HPDE6-E6E7 (cell line): ENCODE results near the gene FOXP1.

Source experiments
- DNase-seq: peaks from one replicate; pipeline ENCODE4 v3.0.0; 2011; ENCODE audit warnings: missing footprints; ENCODE audit errors: extremely low spot score

Gene FOXP1

DNA sequence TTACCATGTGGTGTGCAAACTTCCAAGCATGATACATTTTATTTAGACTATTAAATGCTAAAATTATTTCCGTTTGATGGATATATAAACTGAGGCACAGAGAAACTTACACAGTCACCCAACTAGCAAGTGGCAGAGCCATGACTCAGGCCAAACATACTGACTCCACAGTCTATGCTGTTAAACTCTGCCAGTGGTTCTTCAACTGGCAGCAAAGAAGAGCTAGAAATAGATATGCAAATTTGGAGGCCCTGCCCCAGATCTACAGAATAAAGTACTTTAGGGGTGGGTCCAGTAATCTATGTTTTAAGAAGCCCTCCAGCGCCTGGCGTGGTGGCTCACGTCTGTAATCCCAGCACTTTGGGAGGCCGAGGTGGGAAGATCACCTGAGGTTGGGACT lies 400.0 kb downstream of the FOXP1 start:
- no peak for DNase-seq

DNA sequence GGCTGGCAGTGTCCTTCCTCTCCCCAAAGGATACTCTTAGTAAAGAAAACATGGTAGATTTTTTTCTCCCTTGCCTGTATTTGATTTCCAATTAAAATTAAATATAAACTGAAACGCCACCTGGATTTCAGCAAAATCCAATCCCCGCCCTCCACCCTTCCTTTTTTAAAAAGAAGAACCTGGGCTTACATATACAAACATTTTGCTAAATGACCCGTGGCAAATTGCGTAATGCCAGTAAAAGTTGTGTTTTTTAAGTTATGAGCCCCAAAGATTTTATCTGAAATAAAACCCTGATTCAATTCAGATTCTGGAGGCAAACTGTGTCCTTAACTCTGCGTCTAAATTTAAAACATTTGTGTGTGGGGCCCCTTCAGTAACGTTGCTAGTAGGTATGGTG lies 403.0 kb downstream of the FOXP1 start:
- no peak for DNase-seq

DNA sequence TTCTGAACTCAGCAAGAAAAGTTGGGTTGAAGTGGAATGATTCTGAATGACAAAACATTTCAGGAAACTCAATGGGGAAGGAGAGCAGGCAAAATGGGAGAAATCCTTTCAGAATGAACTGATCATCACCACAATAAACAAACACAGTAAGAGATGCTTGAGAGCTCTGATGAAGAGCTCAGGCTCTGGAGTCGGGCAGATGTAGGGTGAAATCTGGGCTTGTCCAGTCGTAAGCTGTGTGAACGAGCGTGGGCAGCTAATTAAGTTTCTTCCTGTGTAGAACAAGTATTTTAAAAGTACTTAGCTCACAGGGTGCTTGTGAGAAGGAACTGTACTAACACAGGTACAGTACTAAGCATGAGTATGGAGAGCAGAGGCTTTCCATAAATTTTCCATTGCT lies 406.2 kb downstream of the FOXP1 start:
- no peak for DNase-seq

DNA sequence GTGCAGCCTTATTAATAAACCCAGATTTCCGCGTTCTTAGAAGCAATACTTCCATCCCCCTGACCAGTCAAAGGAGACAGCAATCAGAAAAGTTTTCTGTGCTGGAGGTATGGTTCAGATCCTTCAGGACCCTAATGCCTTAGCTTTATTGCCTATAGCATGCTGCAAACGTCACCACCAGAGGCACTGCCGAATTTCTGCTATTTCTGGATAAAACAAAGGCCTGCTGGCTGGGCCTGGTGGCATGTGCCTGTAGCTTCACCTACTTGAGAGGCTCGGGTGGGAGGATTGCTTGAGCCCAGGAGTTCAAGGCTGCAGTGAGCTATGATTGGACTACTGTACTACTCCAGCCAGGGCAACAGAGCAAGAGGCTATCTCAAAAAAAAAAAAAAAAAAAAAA lies 407.2 kb downstream of the FOXP1 start:
- no peak for DNase-seq

DNA sequence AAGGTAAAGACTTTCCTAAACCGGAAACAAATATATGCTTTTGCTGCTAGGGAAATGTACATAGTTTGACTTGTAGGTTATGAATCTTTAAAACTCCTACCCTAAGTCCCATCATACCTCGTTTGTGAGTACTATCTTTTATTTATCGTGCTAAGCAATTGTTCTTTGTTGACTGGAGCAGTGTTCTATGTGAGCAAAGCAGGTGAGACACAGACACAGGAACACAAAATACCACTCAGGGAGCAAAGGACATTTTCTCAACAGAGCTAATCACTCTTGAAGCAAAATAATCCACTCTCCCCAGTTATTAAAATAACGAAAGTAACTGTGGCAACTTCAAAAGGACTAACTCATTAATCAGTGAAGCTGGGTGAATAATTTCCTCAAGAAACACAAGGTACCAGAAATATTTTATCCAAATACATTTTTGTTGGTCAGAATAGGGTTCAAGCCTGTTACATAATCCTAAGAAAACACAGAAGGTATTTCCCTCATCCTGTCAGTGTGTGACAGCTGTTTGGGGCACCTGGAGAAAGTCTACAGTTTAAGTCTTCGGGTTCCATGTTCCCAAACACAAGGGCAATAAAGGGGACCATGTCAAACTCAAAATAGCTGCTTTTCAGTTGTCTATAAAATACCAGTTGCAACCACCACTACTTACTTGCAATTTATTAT lies 407.7 kb downstream of the FOXP1 start:
- DNase-seq, result no peak

DNA sequence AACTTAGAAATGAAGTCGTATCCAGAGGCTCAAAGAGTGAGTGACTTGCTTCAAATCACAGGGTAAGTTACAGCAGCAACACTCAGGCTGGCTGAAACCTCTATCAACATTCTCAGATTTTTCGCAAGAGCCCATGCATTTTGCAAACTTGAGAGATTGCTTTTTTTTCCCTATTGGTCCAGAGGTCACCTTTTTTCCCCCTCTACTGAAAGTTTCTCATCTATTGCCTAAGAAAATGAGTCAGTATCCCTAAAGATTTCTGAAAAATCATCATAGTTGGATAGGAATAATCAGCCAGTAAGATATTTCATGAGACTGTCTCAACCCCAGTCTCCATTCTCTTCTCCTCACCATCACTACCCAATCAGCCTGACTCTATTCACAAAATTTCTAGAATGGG lies 410.6 kb downstream of the FOXP1 start:
- no peak for DNase-seq

DNA sequence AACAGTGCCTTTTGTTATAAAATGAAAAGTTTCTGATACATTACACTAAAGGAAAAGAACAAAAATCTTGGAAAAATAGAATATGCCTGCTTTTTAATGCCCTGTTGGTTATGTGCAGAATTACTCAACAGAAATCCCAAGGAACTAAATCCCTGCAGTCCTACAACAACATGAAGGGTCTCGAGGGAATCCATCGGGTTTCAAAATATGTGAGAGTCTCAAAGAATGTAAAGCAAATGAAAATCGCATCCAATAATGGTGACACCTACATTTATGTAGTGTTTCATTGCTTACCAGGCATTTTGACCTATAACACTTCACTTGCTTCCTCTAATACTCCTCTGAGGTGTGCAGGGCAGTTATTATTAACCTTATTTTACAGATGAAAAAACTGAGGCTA lies 411.3 kb downstream of the FOXP1 start:
- no peak for DNase-seq

DNA sequence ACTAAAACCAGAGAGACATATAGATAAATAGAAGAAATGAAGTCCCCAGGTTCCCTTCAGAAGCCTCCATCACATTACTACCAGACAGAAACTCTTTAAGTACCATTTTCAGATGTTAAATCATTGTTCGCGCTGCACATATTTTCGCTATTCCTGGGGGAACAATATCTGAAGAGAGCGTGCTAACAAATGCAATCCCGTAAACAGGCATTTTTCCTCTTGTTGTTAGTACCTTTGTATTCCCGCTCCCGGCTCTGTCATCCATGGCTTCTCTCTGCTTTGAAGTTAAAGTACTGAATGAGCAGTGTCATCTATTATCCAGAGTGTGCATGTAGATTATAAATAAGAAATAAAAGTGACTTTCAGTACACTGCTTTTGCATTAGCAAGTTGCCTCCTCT lies 412.3 kb downstream of the FOXP1 start:
- DNase-seq, result no peak

DNA sequence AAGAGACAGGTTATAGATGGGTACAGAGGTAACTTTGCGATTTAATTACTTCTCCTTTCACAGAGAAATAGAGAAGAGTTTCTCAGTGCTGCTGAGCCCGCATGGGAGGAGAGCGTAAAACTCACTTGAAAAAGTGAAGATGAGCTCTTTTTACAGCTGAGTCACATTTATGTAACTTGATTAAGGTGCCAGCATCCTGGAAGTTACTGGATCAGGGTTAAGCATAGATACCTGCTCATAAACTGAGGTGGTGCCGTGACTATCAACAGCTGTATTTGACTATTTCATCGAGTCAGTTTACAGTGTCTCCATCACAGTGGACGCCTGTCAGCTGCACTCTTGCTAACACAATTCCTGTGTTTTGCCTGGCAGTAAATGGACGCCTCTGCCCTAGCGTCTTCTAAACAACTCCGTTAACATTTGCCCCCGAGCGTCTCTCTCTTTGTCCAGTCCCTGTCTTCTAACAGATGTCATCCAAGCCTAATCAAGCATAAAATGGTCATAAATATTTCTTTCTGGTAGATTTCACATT lies 414.6 kb downstream of the FOXP1 start:
- no peak for DNase-seq

DNA sequence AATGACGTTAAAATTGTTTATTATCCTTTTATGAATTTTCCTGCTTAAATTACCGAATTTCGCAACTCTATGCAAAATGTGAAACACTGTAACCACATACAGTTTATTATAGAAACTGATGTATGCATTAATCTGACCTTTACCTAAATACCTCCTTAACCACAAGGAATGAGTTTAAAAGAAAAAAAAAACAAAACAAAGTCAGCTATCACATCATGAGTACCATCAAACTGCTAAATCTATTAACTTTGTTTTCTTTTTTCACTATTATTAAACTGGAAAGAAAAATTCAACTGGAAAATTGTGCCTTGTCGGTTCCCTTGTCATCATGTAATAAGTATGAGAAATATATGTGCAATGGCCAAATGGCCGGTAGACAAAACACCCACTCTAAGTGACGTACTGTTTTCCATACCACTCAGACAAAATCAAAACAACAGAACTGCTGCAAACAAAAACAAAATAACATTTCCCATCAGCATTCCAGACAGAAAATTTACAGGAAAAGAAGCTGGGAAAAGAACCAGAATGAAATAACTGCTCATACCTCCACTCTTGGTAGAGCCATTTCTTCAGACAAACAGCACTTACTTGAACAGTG lies 415.3 kb downstream of the FOXP1 start:
- no peak for DNase-seq

DNA sequence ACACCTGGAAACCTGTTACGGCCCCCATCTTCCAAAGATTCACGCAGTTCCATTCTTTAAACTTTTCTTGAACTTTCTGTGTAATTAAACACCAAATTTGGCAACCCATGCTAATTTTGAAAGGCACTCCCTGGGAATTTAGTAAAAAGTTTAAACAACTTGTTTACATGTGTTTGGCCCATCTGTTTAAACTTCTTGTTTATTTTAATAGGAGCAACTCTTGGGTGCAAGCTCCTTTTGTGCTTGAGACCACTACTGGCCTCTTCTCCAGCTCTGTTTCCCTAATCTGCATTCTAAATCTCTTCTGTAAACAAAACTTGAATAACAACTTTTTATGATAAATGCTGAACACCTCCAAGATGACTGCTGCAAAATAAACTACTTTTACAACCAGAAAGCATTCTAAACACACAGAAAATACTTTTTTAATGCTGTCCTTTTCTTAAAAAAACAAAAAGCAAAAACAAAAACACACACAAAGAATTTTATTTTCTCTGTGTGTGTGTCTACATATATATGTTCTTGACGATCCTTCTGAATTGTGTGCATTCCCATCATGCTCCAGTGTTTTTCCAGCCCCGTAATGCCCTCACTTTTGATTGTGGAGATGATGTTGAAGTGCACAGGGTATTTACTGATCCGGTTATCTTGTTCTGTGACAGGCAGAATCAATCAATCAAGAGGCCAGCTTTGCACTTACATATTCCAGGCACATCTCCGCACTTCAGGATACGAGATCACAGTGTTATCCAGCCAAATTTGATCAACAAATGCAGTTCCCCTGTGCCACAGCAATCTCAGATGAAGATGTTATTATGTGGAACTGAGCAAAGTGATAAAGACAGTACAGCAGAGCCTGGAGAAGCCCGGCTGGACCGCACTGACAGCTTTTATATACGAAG lies 416.9 kb downstream of the FOXP1 start:
- DNase-seq, result no peak

DNA sequence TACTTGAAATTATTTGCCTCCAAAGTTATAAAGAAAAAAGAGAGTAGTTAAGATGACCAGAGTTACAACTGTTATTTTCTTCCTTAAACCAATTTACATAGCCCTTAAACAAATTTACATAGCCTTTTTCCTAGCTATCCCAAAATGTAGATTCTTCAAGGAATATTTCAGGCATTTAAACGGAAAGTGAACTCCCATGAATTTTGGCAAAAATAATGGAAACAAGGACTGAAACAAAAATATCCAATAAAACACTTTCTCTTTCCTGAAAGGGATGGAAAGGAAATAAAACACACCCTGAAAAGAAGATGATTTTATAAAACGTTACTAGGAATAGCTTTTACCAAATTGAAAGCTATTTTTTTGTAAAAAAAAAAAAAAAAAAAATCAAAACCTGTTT lies 418.6 kb downstream of the FOXP1 start:
- no peak for DNase-seq

DNA sequence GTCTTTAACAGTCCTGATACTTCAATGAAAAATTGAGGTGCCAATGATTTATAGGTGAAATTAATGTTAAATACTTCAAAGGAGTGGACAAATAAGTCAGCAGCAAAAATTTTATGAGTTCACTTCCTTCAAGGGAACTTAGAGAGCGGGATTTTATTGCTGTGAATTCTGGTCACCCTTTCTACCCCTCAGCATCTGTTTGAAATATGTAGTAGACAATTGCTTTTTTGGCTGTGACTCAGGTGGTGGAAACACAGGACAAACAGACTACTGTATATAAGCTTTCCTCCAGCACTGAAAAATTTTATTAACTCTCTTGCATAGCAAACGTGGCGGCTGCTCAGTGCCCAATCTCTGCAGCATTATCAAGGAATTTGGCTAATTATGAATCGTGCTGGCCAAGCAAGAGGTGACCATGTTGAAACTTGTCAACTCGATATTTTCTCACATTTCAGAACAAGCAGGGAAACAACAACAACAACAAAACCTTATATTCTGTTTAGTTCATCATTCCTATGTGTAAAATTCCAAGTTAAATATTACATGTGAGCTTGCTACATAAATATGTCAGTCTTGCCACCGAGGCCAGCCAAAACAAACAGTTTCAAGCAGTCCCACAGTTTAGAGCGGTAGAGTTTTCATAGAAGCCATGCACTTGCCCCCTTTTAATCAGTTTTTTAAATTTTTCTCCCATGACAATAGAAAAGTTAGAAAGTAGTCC lies 420.2 kb downstream of the FOXP1 start:
- no peak for DNase-seq

DNA sequence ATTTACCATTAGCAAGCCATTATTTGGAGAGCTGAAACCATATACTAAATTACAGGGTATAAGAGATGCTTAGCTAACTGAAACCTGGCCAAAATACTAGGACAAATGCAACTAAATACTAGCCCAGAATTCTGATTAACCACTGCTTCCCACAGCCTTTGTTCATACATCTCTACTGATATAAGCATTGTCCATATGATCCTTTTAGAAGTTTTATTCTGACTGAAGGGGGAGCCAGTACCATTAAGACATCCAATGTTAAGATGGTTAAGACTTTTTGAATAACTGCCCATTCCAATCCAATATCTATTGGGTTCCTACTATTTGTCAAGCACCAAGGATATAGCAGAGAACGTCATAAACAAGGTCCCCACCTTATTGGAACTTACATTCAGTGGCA lies 421.3 kb downstream of the FOXP1 start:
- DNase-seq, result no peak

DNA sequence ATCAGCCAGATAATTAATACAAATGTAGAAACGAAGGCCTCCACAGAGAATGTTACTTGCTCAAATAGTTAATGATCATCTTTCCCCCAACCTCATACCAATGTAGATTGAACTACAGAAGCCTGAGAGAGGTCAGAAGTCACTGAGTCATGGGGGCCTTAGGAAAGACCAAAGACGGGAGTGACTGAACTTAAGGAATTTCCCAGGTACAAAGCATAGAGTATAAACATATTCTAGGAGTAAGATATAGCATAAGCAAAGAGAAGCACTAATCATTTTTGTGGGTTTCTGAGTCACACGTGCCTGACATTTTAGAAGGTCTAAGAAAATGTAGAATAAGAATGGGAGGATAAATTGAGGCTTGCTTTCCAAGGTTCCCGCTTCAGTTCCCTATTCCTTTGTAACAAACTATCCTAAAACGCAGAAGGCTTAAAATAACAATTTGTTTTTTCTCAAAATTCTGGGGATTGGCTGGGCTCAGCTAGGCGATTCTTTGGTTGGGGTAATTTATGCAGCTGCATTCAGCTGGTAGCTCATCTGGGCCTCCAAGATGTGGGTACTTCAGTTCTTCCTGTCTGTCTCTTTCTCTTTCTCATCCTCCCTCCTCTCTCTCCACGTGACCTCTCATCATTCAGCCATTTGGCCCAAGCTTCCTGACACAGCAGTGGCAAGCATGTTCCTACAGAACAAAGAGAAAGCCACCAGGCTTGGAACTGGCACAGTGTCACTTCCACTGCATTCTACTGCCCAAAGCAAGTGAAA lies 422.6 kb downstream of the FOXP1 start:
- DNase-seq, result no peak

DNA sequence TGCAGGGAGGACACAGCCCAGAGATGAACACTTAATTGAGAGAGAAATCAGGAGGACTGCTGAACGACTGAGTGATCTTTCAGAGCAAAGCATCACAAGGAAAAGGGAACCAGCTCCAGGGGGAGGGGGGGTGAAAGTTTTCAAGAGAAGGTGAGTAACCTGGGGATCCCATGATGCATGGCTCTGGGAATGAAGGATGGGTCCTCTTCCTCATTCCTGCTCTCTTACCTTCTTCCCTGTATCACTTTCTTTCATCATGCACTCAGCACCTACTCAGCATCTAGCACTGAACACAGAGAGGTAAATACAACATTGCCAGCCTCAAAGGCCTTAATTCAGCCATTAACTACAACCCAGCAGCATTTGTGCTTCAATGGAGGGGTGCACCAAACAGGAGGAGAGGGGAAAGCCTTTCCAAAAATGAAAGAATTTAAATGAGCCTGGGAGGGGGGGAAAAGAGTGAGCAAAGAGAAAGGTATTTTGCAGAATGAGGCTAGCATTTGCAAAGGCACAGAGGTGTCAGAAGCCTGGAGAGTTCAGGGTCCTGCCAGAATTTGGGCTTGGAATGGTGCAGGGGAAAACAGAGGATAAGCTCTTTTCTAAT lies 427.4 kb downstream of the FOXP1 start:
- peak; percentile 20 for DNase-seq

DNA sequence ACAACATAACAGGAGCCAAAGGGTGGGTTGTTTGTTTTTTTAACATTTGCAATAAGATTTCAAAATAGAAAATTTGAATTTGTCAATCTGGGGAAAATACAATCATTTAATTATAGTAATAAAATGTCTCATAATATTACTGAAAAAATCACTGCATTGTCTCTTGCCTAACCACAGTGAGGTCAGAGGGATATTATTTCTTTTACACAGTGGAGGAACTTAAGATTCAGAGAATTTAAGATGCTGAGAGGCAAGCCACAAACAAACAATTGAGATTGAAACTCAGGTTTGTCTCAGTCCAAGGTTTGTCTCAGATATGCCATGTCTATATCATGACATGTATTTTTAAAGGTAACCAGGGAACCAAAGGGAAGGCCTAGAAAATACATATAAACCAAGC lies 428.7 kb downstream of the FOXP1 start:
- no peak for DNase-seq

DNA sequence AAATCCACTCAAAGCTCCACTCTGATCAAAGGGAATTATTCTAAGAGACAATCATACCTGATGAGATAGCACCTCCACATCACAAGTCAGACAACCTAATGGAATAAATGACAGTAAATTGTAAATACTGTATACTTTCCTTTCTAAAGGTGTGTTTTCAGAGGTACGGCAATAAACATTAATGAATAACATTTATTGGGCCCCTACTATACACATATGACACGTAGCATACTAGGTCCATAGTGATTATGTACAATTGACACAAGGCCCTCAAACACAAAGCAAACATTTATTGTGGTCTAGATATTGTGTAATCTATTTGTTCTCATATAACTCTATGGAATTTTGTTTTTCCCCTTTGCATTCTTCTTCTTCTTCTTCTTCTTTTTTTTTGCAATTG lies 429.8 kb downstream of the FOXP1 start:
- DNase-seq, result no peak

DNA sequence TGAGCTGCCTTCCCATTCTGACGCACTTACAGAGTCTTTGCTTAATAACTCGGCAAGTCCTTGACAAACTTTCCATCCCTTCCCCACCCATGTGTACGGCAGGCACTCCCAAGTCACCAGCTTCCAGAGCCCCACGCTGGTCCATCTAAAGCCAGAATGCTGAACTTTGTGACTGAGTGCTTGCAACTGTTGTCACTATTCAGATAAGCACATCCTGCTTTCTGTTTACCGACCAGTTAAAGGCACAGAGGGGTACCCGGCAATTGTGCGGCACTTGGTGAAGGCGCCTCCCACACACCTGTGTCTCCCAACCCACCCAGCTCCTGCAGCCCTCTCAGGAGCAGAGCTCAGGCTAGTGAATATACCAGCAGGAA lies 430.6 kb downstream of the FOXP1 start:
- no peak for DNase-seq

DNA sequence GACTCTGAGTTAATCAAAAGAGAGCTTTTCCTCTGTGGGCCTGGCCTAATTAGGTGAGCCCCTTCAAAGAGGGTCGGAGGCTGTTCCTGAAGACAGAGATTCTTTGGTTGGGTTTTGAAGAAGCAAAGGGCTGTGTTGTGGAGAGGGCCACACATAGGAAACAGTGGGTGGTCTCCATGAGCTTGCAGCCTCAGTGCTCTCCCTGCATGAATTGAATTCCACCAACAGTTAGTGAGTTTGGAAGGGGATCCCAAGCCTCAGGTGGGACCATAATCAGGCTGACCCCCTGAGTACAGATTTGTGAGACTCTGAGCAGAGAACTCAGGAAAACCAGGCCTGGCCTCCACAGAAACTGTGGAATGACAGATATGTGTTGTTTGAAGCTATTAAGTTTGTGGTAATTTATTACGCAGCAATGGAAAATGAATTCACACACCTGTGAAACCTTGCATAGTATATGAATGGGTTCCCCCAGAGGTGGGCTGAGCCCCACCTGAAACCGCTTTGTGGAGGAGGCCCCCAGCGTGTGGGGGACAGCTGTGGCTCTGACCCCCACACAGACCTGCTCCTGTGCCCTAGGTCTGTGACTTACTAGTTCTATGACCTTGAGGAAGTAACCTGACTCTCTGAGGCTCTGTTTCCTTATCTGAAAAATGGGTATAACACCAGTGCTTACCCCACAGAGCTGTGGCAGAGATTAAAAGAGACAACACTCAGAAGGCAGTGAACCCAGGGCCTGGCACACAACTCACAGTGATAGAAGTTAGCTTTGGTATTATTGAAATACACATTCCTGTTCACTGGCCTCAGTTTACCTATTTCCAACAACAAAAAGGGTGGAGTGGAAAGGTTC lies 431.3 kb downstream of the FOXP1 start:
- no peak for DNase-seq
